HepG2 (cell line): Measurements from ENCODE around the gene SEC14L2. TPM values are rescaled to one million over a fixed set of nuclear protein-coding genes. Genes with fewer than 3 reads are reported as not detected.

ENCODE experiments used
- ATAC-seq: fragments of 200-7000 bp; cut with Tn5 transposase; 3 replicates; pipeline ENCODE4 v1.9.1; 2020; ENCODE audit warnings: mild to moderate bottlenecking, moderate library complexity
- BruUV-seq: library from RNA; stranded (reverse); fragments of 400-500 nt; replicated peaks from 2 replicates; lab custom pipeline; 2021; lab: Mats Ljungman, UMichigan
- CTCF ChIA-PET: fragments of 300-600 bp; formaldehyde crosslinking; extraction: SDS; loops from one replicate; lab custom pipeline; 2021; ENCODE audit warnings: low total read pairs, inconsistent platforms, low intra/inter-chr PET ratio; lab: Yijun Ruan, JAX
- POLR2A ChIA-PET: fragments of 350-600 bp; sonication (Branson Sonifier 250); formaldehyde crosslinking; loops from one replicate; lab custom pipeline; 2020; ENCODE audit warnings: antibody characterized with exemption, inconsistent platforms; lab: Yijun Ruan, JAX
- DNase-seq: peaks from one replicate; pipeline ENCODE4 v3.0.0-alpha.2; 2015; ENCODE audit warnings: low spot score
- FAIRE-seq: peaks from 3 replicates; lab custom pipeline; 2011; peaks lifted over from hg19 to GRCh38; lab: Jason Lieb, UNC
- H2AFZ ChIP-seq: one replicate; pipeline ENCODE4 v1.6.1; 2011; ENCODE audit warnings: low read length, inconsistent platforms
- H3K27ac ChIP-seq: fragments of 300-600 bp; 3 replicates; pipeline ENCODE4 v1.8.0; 2011; ENCODE audit warnings: mixed run types, mild to moderate bottlenecking, mixed read lengths, low read length, inconsistent platforms; ENCODE audit not compliant: insufficient read depth; ENCODE audit errors: extremely low read length
- H3K27me3 ChIP-seq, 2 experiments: fragments of 200-600 bp in 1 of 2; 2 replicates in 1 of 2; 3 replicates in 1 of 2; pipeline versions ENCODE4 v1.6.0 to v1.8.0; 2011; ENCODE audit warnings: low read length in 2 of 2, mild to moderate bottlenecking in 2 of 2, moderate library complexity in 2 of 2, inconsistent platforms in 1 of 2; ENCODE audit not compliant: insufficient read depth in 2 of 2, control insufficient read depth in 1 of 2
- H3K36me3 ChIP-seq, 2 experiments: fragments of 200-600 bp in 1 of 2; replicated peaks in 1 of 2; 2 replicates in 1 of 2; 3 replicates in 1 of 2; pipeline versions ENCODE4 v1.5.1 to v1.8.0; 2011; ENCODE audit warnings: low read length in 2 of 2, inconsistent platforms in 1 of 2; ENCODE audit not compliant: insufficient read depth in 2 of 2, control insufficient read depth in 1 of 2
- H3K4me1 ChIP-seq: 2 replicates; pipeline ENCODE4 v1.5.1; 2012; ENCODE audit warnings: low read length, inconsistent platforms; ENCODE audit not compliant: insufficient read depth
- H3K4me2 ChIP-seq: 2 replicates; pipeline ENCODE4 v1.6.0; 2011; ENCODE audit warnings: low read depth, low read length, inconsistent platforms
- H3K4me3 ChIP-seq, 3 experiments: fragments of 200-600 bp in 1 of 3; sonication (generic), shearing (Covaris generic) in 1 of 3; replicated peaks in 1 of 3; 2 replicates each; pipeline ENCODE4 v1.5.1; 2011 to 2016; ENCODE audit warnings: low read length in 3 of 3, inconsistent platforms in 2 of 3, low read depth in 2 of 3, mild to moderate bottlenecking in 2 of 3, control low read depth in 1 of 3, mixed read lengths in 1 of 3; ENCODE audit not compliant: insufficient read depth in 1 of 3
- H3K79me2 ChIP-seq: one replicate; pipeline ENCODE4 v1.6.1; 2011; ENCODE audit warnings: low read length, inconsistent platforms; ENCODE audit not compliant: insufficient read depth
- H3K9ac ChIP-seq: 2 replicates; pipeline ENCODE4 v1.6.0; 2011; ENCODE audit warnings: mild to moderate bottlenecking, low read depth, low read length, inconsistent platforms; ENCODE audit not compliant: insufficient read depth
- H3K9me3 ChIP-seq: 2 replicates; pipeline ENCODE4 v1.5.1; 2012; ENCODE audit warnings: mild to moderate bottlenecking, low read length
- H4K20me1 ChIP-seq: 2 replicates; pipeline ENCODE4 v1.6.0; 2011; ENCODE audit warnings: inconsistent platforms, mild to moderate bottlenecking, low read length, moderate library complexity; ENCODE audit not compliant: insufficient read depth
- BORCS8-MEF2B ChIP-seq: sonication (generic); formaldehyde crosslinking; IDR thresholded peaks from 2 replicates; pipeline ENCODE4 v1.8.0; 2022; ENCODE audit warnings: mild to moderate bottlenecking, missing genetic modification reagents
- CBX2 ChIP-seq, 2 experiments: fragments of 200-600 bp in 1 of 2; sonication (generic); formaldehyde crosslinking in 1 of 2; IDR thresholded peaks; 2 replicates each; pipeline versions ENCODE4 v1.7.0 to v1.8.1; 2018 to 2022; ENCODE audit warnings: low read depth in 2 of 2, low read length in 1 of 2, mild to moderate bottlenecking in 1 of 2, missing genetic modification reagents in 1 of 2
- CEBPG ChIP-seq: IDR thresholded peaks from 2 replicates; pipeline ENCODE4 v1.6.1; 2016
- KDM5B ChIP-seq: sonication (generic); formaldehyde crosslinking; IDR thresholded peaks from 2 replicates; pipeline ENCODE4 v1.4.0; 2020; ENCODE audit warnings: missing genetic modification reagents, mild to moderate bottlenecking, borderline replicate concordance
- NFE2L1 ChIP-seq: sonication (generic); formaldehyde crosslinking; IDR thresholded peaks from 2 replicates; pipeline ENCODE4 v1.4.0; 2020; ENCODE audit warnings: missing genetic modification reagents, mild to moderate bottlenecking, borderline replicate concordance
- STAT5B ChIP-seq: sonication (generic); formaldehyde crosslinking; IDR thresholded peaks from 2 replicates; pipeline ENCODE4 v1.4.0; 2020; ENCODE audit warnings: missing genetic modification reagents
- ZFP82 ChIP-seq: sonication (generic); formaldehyde crosslinking; IDR thresholded peaks from 2 replicates; pipeline ENCODE4 v1.5.1; 2020; ENCODE audit warnings: mild to moderate bottlenecking, missing genetic modification reagents, borderline replicate concordance
- ZNF121 ChIP-seq: sonication (generic); formaldehyde crosslinking; IDR thresholded peaks from 2 replicates; pipeline ENCODE4 v1.5.0; 2020; ENCODE audit warnings: mild to moderate bottlenecking, missing genetic modification reagents
- ZNF263 ChIP-seq: sonication (generic); formaldehyde crosslinking; IDR thresholded peaks from 2 replicates; pipeline ENCODE4 v1.4.0; 2020; ENCODE audit warnings: missing genetic modification reagents
- ZNF605 ChIP-seq: sonication (generic); formaldehyde crosslinking; IDR thresholded peaks from 2 replicates; pipeline ENCODE4 v1.8.0; 2022; ENCODE audit warnings: mild to moderate bottlenecking, missing genetic modification reagents
- ZNF777 ChIP-seq: sonication (generic); formaldehyde crosslinking; IDR thresholded peaks from 2 replicates; pipeline ENCODE4 v1.4.0; 2020; ENCODE audit warnings: missing genetic modification reagents
- WGBS: methylation state at CpG from one replicate; pipeline ENCODE4 v1.1.6; 2017; ENCODE audit warnings: low lambda C conversion rate; 5-methylcytosine and 5-hydroxymethylcytosine counted together
- in situ Hi-C: cut with HindIII; loops from 2 replicates; pipeline ENCODE4 v1.10.0; 2017; ENCODE audit warnings: low pct_unique_long_range_greater_than_20kb; ENCODE audit not compliant: extremely low pct_ligation_motif_present
- intact Hi-C: fragments of 100-400 bp; cut with micrococcal nuclease; formaldehyde crosslinking; loops from one replicate; pipeline ENCODE4 v1.10.0; 2022; ENCODE audit not compliant: unreplicated experiment
- polyA plus RNA-seq, 8 experiments: library from polyadenylated mRNA; depleted of rRNA in 3 of 8; stranded (reverse) in 7 of 8; unstranded in 1 of 8; fragments of >200 nt; fragmentation: Illumina TruSeq in 4 of 8; extraction: Trizol in 4 of 8; gene quantifications; 2 replicates each; pipeline versions ENCODE4 v1.2.1 to v1.2.3, GENCODE V29; 2011 to 2016; ENCODE audit warnings: low read depth in 4 of 8, missing spikeins in 1 of 8, mixed read lengths in 1 of 8; ENCODE audit not compliant: insufficient read depth in 1 of 8
- total RNA-seq, 5 experiments: library from RNA; depleted of rRNA; stranded (reverse); fragments of >200 nt; fragmentation: Illumina TruSeq; extraction: Trizol; gene quantifications; 2 replicates each; pipeline ENCODE4 v1.2.3, GENCODE V29; 2016; ENCODE audit warnings: low read depth in 1 of 5
- TF ChIP-seq, protein P1 (sequence below): sonication (generic); formaldehyde crosslinking; IDR thresholded peaks from 2 replicates; pipeline ENCODE4 v1.4.0; 2020; ENCODE audit warnings: low read depth, mild to moderate bottlenecking, missing genetic modification reagents
- TF ChIP-seq, protein P2 (sequence below): IDR thresholded peaks from 2 replicates; pipeline ENCODE4 v1.6.1; 2016; ENCODE audit warnings: missing genetic modification reagents, missing compliant biosample characterization
- TF ChIP-seq, protein P3 (sequence below): sonication (generic); formaldehyde crosslinking; IDR thresholded peaks from 2 replicates; pipeline ENCODE4 v1.4.0; 2020; ENCODE audit warnings: mild to moderate bottlenecking, missing genetic modification reagents
- TF ChIP-seq, protein P4 (sequence below): sonication (generic); formaldehyde crosslinking; IDR thresholded peaks from 2 replicates; pipeline ENCODE4 v1.5.0; 2020; ENCODE audit warnings: missing genetic modification reagents

SEC14L2 gene
- total and polyA plus RNA-seq, 2 of the 13 experiments (the other 11 are each of a cell fraction or from before 2014, with no cell fraction given): 4.1 to 5.1 TPM

DNA sequence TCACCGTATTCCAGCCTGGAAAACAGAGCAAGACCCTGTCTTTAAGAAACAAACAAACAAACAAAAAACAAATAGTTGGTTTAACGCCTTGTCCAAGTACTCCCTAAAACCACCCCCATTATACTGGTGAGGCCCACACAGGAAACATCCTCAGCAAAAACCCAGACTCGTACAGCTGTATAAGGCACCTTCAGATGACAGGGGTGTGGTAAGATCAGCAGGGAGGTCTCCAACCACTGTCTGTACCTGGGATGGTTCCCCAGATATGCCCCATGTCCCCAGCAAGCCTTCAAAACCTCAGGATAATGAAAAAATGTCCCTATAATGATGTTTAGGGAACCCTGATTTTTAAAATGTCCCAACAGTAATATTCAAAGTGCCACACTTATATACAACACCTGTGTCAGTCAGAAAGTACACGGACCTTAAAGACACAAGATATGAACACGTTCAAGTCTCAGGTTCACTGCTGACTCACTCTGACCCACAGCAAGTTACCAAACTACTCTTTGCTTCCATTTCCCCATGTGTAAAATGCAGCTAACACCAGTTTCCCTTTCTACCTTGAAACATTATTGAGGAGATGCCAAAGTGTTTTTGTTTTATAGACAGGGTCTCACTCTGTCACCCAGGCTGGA is 49.4 kb upstream of the SEC14L2 start (continued):
- TF ChIP-seq, protein P1, sequence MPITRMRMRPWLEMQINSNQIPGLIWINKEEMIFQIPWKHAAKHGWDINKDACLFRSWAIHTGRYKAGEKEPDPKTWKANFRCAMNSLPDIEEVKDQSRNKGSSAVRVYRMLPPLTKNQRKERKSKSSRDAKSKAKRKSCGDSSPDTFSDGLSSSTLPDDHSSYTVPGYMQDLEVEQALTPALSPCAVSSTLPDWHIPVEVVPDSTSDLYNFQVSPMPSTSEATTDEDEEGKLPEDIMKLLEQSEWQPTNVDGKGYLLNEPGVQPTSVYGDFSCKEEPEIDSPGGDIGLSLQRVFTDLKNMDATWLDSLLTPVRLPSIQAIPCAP (CRISPR knock-in tag): no peak
- TF ChIP-seq ZFP82 (CRISPR knock-in tag): no peak
- TF ChIP-seq ZNF121: no peak
- TF ChIP-seq ZNF777 (CRISPR knock-in tag): no peak

DNA sequence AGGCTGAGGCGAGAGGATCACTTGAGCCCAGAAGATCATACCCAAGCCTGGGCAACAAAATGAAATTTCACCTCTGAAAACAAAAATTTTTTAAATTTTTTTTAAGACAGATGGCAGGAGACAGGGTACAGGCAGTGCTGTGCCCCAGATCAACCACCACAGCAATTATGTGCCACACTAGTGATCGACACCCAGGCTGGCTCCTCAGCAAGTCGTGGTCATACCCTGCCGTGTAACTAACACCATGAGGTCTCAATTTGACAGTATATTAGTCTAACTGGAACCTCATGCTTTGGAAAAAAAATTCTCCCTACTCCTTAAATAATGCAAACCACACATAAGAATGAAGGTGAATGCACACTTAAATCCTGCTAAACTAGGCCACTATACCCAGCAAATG is 48.4 kb upstream of the SEC14L2 start:
- no peak for DNase-seq
- Histone ChIP-seq H2AFZ (no peak overlapping the region), H3K4me1 (peaks cover 18% of the 10 kb centered on the region; the same call in 1 of the 2 replicates), H3K4me3 (no peak overlapping the region), H3K79me2 (peaks cover 10% of the 10 kb centered on the region), H3K27me3 (no peaks in the 10 kb centered on the region), H3K4me2 (no peak overlapping the region), H3K9ac (no peak overlapping the region), H4K20me1 (peaks cover 4% of the 10 kb centered on the region; the same call in 1 of the 2 replicates), H3K27ac (no peak overlapping the region), H3K36me3 (peaks cover 45 to 90% of the 10 kb centered on the region in 2 experiments), H3K9me3 (no peaks in the 10 kb centered on the region)
- FAIRE-seq: no peak
- intact Hi-C loops: no loop called here
- 86% methylated on average over 4 of the region's 4 CpGs for WGBS
- ChIA-PET CTCF (no interaction called here), POLR2A (no interaction called here)
- BruUV-seq: no TSS peak
- TF ChIP-seq NFE2L1: no peak
- no peak for ATAC-seq
- in situ Hi-C loops: no loop called here

DNA sequence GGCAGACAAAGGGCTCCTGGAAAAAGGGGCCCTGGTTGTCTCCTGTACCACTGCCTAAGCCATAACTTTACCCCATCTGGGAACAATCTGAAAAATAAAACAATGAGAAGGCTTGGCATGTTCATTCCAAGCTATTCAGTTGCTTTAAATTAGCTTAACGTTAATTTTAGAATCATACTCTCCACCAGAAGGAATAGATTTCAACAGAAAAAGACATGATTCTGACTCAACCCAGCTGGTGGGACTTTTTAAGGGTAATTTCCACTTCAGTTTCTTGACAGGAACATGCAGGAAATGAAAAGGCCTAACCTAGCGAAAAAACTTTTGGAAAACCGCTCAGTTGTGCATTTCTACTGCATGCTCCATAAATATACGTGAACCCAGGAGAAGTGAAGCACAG is 48.0 kb upstream of the SEC14L2 start:
- in situ Hi-C loops (no loop called here), intact Hi-C loops (no loop called here)
- no peak overlapping the region for H3K9ac ChIP-seq
- no TSS peak for BruUV-seq
- ChIA-PET POLR2A (no interaction called here), CTCF (no interaction called here)
- DNase-seq: no peak
- WGBS: 96% methylated on average over 4 of the region's 4 CpGs
- FAIRE-seq: no peak
- H3K4me3 ChIP-seq: no peak overlapping the region
- H3K4me1 ChIP-seq: peaks cover 20% of the 10 kb centered on the region
- no peak for ATAC-seq
- H3K79me2 ChIP-seq: peaks cover 11% of the 10 kb centered on the region
- H3K27ac ChIP-seq: no peak overlapping the region
- no peak overlapping the region for H3K4me2 ChIP-seq
- H3K36me3 ChIP-seq: peaks cover 45 to 87% of the 10 kb centered on the region in 2 experiments
- no peak overlapping the region for H2AFZ ChIP-seq
- H3K27me3 ChIP-seq: no peaks in the 10 kb centered on the region
- peaks cover 4% of the 10 kb centered on the region; the same call in 1 of the 2 replicates for H4K20me1 ChIP-seq
- H3K9me3 ChIP-seq: no peaks in the 10 kb centered on the region
- TF ChIP-seq, protein P2, sequence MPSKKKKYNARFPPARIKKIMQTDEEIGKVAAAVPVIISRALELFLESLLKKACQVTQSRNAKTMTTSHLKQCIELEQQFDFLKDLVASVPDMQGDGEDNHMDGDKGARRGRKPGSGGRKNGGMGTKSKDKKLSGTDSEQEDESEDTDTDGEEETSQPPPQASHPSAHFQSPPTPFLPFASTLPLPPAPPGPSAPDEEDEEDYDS (CRISPR knock-in tag): no peak
- TF ChIP-seq CEBPG (CRISPR knock-in tag) (no peak), STAT5B (CRISPR knock-in tag) (no peak), ZNF605 (CRISPR knock-in tag) (no peak), BORCS8-MEF2B (CRISPR knock-in tag) (no peak), ZNF263 (CRISPR knock-in tag) (no peak), KDM5B (CRISPR knock-in tag) (no peak), CBX2 (IDR thresholded peaks at IDR 0.05; ENCODE audit: low read depth, low read length) (no peak), CBX2 (CRISPR knock-in tag; IDR thresholded peaks at IDR 0.05; ENCODE audit: low read depth) (no peak)
- TF ChIP-seq, protein P3, sequence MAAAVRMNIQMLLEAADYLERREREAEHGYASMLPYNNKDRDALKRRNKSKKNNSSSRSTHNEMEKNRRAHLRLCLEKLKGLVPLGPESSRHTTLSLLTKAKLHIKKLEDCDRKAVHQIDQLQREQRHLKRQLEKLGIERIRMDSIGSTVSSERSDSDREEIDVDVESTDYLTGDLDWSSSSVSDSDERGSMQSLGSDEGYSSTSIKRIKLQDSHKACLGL (CRISPR knock-in tag): no peak
- TF ChIP-seq, protein P4, sequence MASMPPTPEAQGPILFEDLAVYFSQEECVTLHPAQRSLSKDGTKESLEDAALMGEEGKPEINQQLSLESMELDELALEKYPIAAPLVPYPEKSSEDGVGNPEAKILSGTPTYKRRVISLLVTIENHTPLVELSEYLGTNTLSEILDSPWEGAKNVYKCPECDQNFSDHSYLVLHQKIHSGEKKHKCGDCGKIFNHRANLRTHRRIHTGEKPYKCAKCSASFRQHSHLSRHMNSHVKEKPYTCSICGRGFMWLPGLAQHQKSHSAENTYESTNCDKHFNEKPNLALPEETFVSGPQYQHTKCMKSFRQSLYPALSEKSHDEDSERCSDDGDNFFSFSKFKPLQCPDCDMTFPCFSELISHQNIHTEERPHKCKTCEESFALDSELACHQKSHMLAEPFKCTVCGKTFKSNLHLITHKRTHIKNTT (CRISPR knock-in tag): no peak
